Glutamatergic neuron (in vitro differentiated cells): ENCODE measurements around the gene NBPF3. TPM values are rescaled to one million over a fixed set of nuclear protein-coding genes. Genes with fewer than 3 reads are reported as not detected.
A peak's percentile ranks its signal among the peaks of the same experiment; 100 is the strongest.

Source experiments
- DNase-seq: peaks from one replicate; pipeline ENCODE4 v3.0.0; 2022
- H3K27ac Mint-ChIP-seq: one replicate; pipeline ENCODE4 v1.8.0; 2020; ENCODE audit warnings: mild to moderate bottlenecking, mixed read lengths, inconsistent platforms; ENCODE audit not compliant: unreplicated experiment
- H3K27me3 Mint-ChIP-seq: one replicate; pipeline ENCODE4 v1.8.0; 2020; ENCODE audit warnings: mild to moderate bottlenecking, moderate library complexity, mixed read lengths, inconsistent platforms; ENCODE audit not compliant: unreplicated experiment
- H3K36me3 Mint-ChIP-seq: one replicate; pipeline ENCODE4 v1.8.0; 2020; ENCODE audit warnings: mild to moderate bottlenecking, mixed read lengths, inconsistent platforms; ENCODE audit not compliant: unreplicated experiment
- H3K4me1 Mint-ChIP-seq: one replicate; pipeline ENCODE4 v1.8.0; 2020; ENCODE audit warnings: mild to moderate bottlenecking, low read depth, mixed read lengths, inconsistent platforms; ENCODE audit not compliant: unreplicated experiment
- H3K4me3 Mint-ChIP-seq: one replicate; pipeline ENCODE4 v1.8.0; 2020; ENCODE audit warnings: mild to moderate bottlenecking, mixed read lengths, inconsistent platforms; ENCODE audit not compliant: unreplicated experiment
- H3K9me3 Mint-ChIP-seq: one replicate; pipeline ENCODE4 v1.8.0; 2020; ENCODE audit warnings: mild to moderate bottlenecking, moderate library complexity, mixed read lengths, inconsistent platforms; ENCODE audit not compliant: unreplicated experiment
- CTCF ChIP-seq: fragments of 200-600 bp; sonication (generic); IDR thresholded peaks from one replicate; pipeline ENCODE4 v1.5.0; 2021; ENCODE audit not compliant: partially characterized antibody, unreplicated experiment
- total RNA-seq: library from RNA; stranded (reverse); fragmentation: NEBNext Ultra II Directional; extraction: Animal tissue kit (Norgen Biotek cat#: 25700); gene quantifications from one replicate; pipeline ENCODE4 v1.2.1, GENCODE V29; 2021; ENCODE audit not compliant: unreplicated experiment

NBPF3 gene
- total RNA-seq, 1 donor from 2014 or later, result 3.1 TPM

GRCh38 chr1:21503706-21504377 lies 63.9 kb downstream of the NBPF3 start:
- no peak overlapping the region for H3K4me3 Mint-ChIP-seq
- no peak for TF ChIP-seq CTCF
- no peak overlapping the region for H3K27ac Mint-ChIP-seq
- peaks cover 3% of the 10 kb centered on the region for H3K27me3 Mint-ChIP-seq
- peaks cover 4% of the 10 kb centered on the region for H3K4me1 Mint-ChIP-seq
- no peaks in the 10 kb centered on the region for H3K36me3 Mint-ChIP-seq
- H3K9me3 Mint-ChIP-seq, result peaks cover 7% of the 10 kb centered on the region
- DNase-seq, result no peak

- Mint-ChIP-seq H3K27me3 (peaks cover 8% of the 10 kb centered on the region), H3K4me1 (peaks cover 5% of the 10 kb centered on the region), H3K36me3 (no peaks in the 10 kb centered on the region), H3K9me3 (peaks cover 5% of the 10 kb centered on the region), H3K27ac (no peak overlapping the region), H3K4me3 (no peak overlapping the region)
- no peak for TF ChIP-seq CTCF
- peak; percentile 37 for DNase-seq
Measured at GRCh38 chr1:21506804-21507203, 66.9 kb downstream of the NBPF3 start.

- Mint-ChIP-seq H3K4me3 (no peak overlapping the region), H3K27ac (peak overlapping the region; percentile 14), H3K4me1 (peaks cover 5% of the 10 kb centered on the region), H3K36me3 (no peaks in the 10 kb centered on the region), H3K9me3 (peaks cover 5% of the 10 kb centered on the region), H3K27me3 (peaks cover 8% of the 10 kb centered on the region)
- no peak for TF ChIP-seq CTCF
- DNase-seq, result no peak
Measured at GRCh38 chr1:21507511-21508270, 67.8 kb downstream of the NBPF3 start.

- Mint-ChIP-seq H3K9me3 (peaks cover 5% of the 10 kb centered on the region), H3K27me3 (peaks cover 8% of the 10 kb centered on the region), H3K27ac (peak overlapping the region; percentile 71), H3K36me3 (no peaks in the 10 kb centered on the region), H3K4me1 (peaks cover 5% of the 10 kb centered on the region), H3K4me3 (peak overlapping the region; percentile 91)
- DNase-seq, result peak; percentile 89
- TF ChIP-seq CTCF, result peak; percentile 66
Measured at GRCh38 chr1:21508580-21509350, 68.8 kb downstream of the NBPF3 start.
